HG02885 (cell line): ENCODE measurements around the gene SEC23A.
"Not testable (repeated sequence)": the region's sequence is repeated elsewhere in the genome, so short reads cannot be mapped to it uniquely, and the experiment has no call there.

ENCODE experiments used
- ATAC-seq: cut with Tn5 transposase; IDR thresholded peaks from one replicate; pipeline ENCODE4 v1.9.1; 2021; ENCODE audit warnings: mild to moderate bottlenecking; ENCODE audit not compliant: unreplicated experiment, poor library complexity

Gene SEC23A

GRCh38 chr14:39097159-39097558 is 5.9 kb downstream of the SEC23A start:
- ATAC-seq: no peak

- ATAC-seq: no peak
These were observed 8.5 kb downstream of the SEC23A start for GRCh38 chr14:39094515-39094914.

GRCh38 chr14:39091716-39092115 is 11.3 kb downstream of the SEC23A start:
- no peak for ATAC-seq

- no peak for ATAC-seq
These were observed 12.4 kb downstream of the SEC23A start for GRCh38 chr14:39090548-39091111.

- ATAC-seq: no peak
These were observed 15.5 kb downstream of the SEC23A start for GRCh38 chr14:39087493-39087892.

- no peak for ATAC-seq
These were observed 17.1 kb downstream of the SEC23A start for GRCh38 chr14:39085933-39086332.

GRCh38 chr14:39083127-39083526 is 19.9 kb downstream of the SEC23A start:
- no peak for ATAC-seq

GRCh38 chr14:39080886-39081285 is 22.1 kb downstream of the SEC23A start:
- ATAC-seq: no peak

- no peak for ATAC-seq
These were observed 31.9 kb downstream of the SEC23A start for GRCh38 chr14:39071096-39071495.

GRCh38 chr14:39069923-39070322 is 33.1 kb downstream of the SEC23A start:
- ATAC-seq: no peak

GRCh38 chr14:39069169-39069805 is 33.7 kb downstream of the SEC23A start:
- ATAC-seq: not testable (repeated sequence)

- ATAC-seq: peak; percentile 96
These were observed 42.1 kb downstream of the SEC23A start for GRCh38 chr14:39060818-39061437.

- ATAC-seq: no peak
These were observed 47.1 kb downstream of the SEC23A start for GRCh38 chr14:39055786-39056474.

GRCh38 chr14:39052869-39053454 is 50.1 kb downstream of the SEC23A start:
- ATAC-seq: not testable (repeated sequence)

GRCh38 chr14:39050389-39050788 is 52.6 kb downstream of the SEC23A start:
- ATAC-seq: no peak

- ATAC-seq: not testable (repeated sequence)
These were observed 57.1 kb downstream of the SEC23A start for GRCh38 chr14:39045889-39046288.

GRCh38 chr14:39043352-39043943 is 59.6 kb downstream of the SEC23A start:
- no peak for ATAC-seq

GRCh38 chr14:39040529-39040928 is 62.5 kb downstream of the SEC23A start:
- no peak for ATAC-seq

- no peak for ATAC-seq
These were observed 64.5 kb downstream of the SEC23A start for GRCh38 chr14:39038542-39038941.

- ATAC-seq: no peak
These were observed 66.3 kb downstream of the SEC23A start for GRCh38 chr14:39036760-39037159.
